ENCODE measurements around the gene MEMO1.
"Not testable (repeated sequence)": the region's sequence is repeated elsewhere in the genome, so short reads cannot be mapped to it uniquely, and the experiment has no call there.

The MEMO1 gene

DNA sequence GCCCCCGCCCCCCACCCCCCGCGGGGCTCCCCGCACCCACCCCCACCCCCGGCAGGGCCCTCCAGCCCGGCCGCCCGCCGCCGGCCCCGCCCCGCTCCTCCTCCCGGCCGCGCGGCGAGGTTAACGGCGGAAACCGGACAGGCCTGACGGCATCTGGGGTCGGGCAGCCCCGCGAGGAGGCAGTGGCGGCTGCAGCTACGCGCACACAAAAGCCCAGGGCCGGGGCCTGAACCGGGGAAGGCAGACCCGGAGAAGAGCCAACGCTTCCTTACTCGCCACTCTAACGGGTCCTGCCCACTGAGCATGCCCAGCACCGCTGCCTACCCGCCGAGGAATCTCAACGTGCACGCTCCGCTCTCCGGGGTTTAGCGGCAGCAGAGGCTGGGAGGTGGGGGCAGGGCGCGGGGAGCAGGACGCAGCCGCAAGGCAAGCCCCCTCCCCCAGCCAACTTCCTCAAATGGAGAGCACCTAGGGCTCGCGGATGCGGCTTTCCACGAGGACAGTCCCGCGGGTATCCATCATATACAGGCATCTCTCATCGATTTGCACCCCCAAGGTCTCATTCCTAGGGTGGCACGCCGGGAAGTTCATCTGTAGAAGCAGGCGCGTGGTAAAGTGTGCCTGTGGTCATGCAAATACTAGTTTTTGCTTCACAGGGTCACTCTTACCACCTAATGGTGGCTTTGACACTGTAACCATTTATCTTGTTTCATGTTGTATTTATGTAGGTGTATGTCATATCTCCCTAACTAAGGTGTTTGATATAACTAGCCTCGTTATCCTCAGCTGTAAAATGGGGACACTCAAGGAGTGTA is at the start of gene MEMO1:
TSS of gene MEMO1 (minus strand) at position 339 of the 815 bp plus-strand sequence. CDS start 761 bp downstream, outside the sequence.
- peak; percentile 90 for DNase-seq (ENCODE audit: extremely low spot score)
- CTCF ChIA-PET = no interaction called here
- TF ChIP-seq LEF1 (IDR thresholded peaks at IDR 0.05; ENCODE audit: borderline replicate concordance) = no peak; the same call in 1 of the 2 replicates
- no peak for TF ChIP-seq ZNF384 (IDR thresholded peaks at IDR 0.05)
- no peak for TF ChIP-seq SP1 (IDR thresholded peaks at IDR 0.05)
- no peak for TF ChIP-seq FOXA1 (IDR thresholded peaks at IDR 0.05)
- no peak; the same call in 1 of the 2 replicates for TF ChIP-seq ELF4 (IDR thresholded peaks at IDR 0.05)
- peak; percentile 75 for TF ChIP-seq FOXM1 (IDR thresholded peaks at IDR 0.05; ENCODE audit: borderline replicate concordance)
- TF ChIP-seq, protein P1, sequence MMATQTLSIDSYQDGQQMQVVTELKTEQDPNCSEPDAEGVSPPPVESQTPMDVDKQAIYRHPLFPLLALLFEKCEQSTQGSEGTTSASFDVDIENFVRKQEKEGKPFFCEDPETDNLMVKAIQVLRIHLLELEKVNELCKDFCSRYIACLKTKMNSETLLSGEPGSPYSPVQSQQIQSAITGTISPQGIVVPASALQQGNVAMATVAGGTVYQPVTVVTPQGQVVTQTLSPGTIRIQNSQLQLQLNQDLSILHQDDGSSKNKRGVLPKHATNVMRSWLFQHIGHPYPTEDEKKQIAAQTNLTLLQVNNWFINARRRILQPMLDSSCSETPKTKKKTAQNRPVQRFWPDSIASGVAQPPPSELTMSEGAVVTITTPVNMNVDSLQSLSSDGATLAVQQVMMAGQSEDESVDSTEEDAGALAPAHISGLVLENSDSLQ (IDR thresholded peaks at IDR 0.05) = 0 out of 2 replicates have a peak, but pooled peaks have one; percentile 21
- no peak for TF ChIP-seq FOXK2 (IDR thresholded peaks at IDR 0.05)
- TF ChIP-seq BHLHE40 (IDR thresholded peaks at IDR 0.05; ENCODE audit: borderline replicate concordance) = no peak
- no peak for TF ChIP-seq HDGF (IDR thresholded peaks at IDR 0.05; ENCODE audit: borderline replicate concordance)
- TF ChIP-seq SUZ12 (IDR thresholded peaks at IDR 0.05) = no peak
- no peak for TF ChIP-seq NFRKB (IDR thresholded peaks at IDR 0.05)
- TF ChIP-seq CTBP1 (IDR thresholded peaks at IDR 0.05; ENCODE audit: borderline replicate concordance) = no peak; the same call in 1 of the 2 replicates
- peak; percentile 62 for TF ChIP-seq L3MBTL2 (conservative IDR thresholded peaks at IDR 0.05)
- TF ChIP-seq ARNT (IDR thresholded peaks at IDR 0.05) = no peak
- TF ChIP-seq TARDBP (IDR thresholded peaks at IDR 0.05) = no peak
- POLR2A ChIA-PET = interaction anchor here (0.7 to 1.6 kb wide), 3 partner anchors 29 to 126 kb away, joined by 4 to 7 read pairs (median 4); partner anchors contain the start of genes DPY30 and SPAST

DNA sequence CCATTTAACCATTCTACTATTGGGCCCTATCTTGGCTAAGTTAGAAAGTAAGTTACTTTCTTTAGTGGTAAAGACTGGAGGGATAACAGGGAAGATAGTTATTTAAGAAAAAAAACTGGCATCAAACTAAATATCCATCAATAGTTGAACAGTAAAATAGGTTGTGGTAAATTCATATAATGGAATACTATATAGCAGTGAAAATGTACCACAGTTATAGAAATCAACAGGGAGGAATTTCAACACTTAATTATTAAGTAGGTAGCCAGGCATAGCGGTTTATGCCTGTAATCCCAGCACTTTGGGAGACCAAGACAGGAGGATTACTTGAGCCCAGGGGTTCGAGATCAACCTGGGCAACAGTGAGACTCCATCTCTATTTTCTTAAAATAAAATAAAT is 49.5 kb upstream of the MEMO1 start:
- TF ChIP-seq, protein P1 (IDR thresholded peaks at IDR 0.05) = no peak
- TF ChIP-seq CTBP1 (IDR thresholded peaks at IDR 0.05; ENCODE audit: borderline replicate concordance) = no peak
- no peak for TF ChIP-seq LEF1 (IDR thresholded peaks at IDR 0.05; ENCODE audit: borderline replicate concordance)
- TF ChIP-seq FOXA1 (IDR thresholded peaks at IDR 0.05) = no peak
- no peak for TF ChIP-seq HDGF (IDR thresholded peaks at IDR 0.05; ENCODE audit: borderline replicate concordance)
- no peak for TF ChIP-seq NFRKB (IDR thresholded peaks at IDR 0.05)
- no peak for TF ChIP-seq FOXK2 (IDR thresholded peaks at IDR 0.05)
- no peak for TF ChIP-seq ELF4 (IDR thresholded peaks at IDR 0.05)
- no peak for TF ChIP-seq L3MBTL2 (conservative IDR thresholded peaks at IDR 0.05)
- TF ChIP-seq TARDBP (IDR thresholded peaks at IDR 0.05) = no peak
- TF ChIP-seq BHLHE40 (IDR thresholded peaks at IDR 0.05; ENCODE audit: borderline replicate concordance) = no peak
- TF ChIP-seq ZNF384 (IDR thresholded peaks at IDR 0.05) = no peak
- no peak for TF ChIP-seq ARNT (IDR thresholded peaks at IDR 0.05)
- TF ChIP-seq SP1 (IDR thresholded peaks at IDR 0.05) = no peak
- ChIA-PET CTCF (no interaction called here), POLR2A (no interaction called here)
- no peak for DNase-seq (ENCODE audit: extremely low spot score)

DNA sequence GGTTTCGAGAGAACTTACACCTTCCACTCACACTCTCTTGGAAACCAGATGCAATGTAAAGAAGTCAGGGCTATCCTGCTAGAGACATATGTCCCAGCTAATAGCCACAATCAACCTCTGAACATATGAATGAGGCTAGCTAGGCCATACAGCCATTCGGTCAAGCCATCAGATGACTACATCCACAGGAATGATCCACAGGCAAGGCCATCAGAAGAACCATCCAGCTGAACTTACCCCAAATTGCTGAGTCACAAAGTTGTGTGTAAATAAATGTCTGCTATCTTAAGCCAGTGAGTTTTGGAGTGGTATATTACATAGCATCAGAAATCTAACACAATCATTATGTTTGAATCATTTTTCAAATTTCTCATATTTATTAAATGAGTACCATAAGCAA is 47.3 kb upstream of the MEMO1 start:
- POLR2A ChIA-PET = interaction anchor here (1.2 to 2.3 kb wide), 2 partner anchors 18 kb away, joined by 5 to 6 read pairs; partner anchors contain the start of gene DPY30
- no peak for DNase-seq (ENCODE audit: extremely low spot score)
- TF ChIP-seq SUZ12 (IDR thresholded peaks at IDR 0.05) (no peak), ELF4 (IDR thresholded peaks at IDR 0.05) (no peak), TARDBP (IDR thresholded peaks at IDR 0.05) (no peak)
- CTCF ChIA-PET = no interaction called here

DNA sequence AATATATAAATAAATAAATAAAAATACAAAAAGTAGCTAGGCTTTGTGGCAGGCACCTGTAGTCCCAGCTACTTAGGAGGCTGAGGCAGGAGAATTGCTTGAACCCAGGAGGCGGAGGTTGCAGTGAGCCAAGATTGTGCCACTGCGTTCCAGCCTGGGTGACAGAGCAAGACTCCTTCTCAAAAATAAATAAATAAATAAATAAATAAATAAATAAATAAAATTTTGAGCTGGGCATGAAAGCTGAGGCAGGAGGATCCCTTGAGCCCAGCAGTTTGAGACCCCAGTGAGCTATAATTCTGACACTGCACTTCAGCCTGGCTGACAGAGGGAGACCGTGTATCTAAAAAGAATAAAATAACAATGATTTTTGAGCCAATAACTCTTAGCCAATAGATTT is 43.8 kb upstream of the MEMO1 start:
- POLR2A ChIA-PET = interaction anchor here (0.9 to 2.6 kb wide), 3 partner anchors 8 to 111 kb away, joined by 3 to 17 read pairs (median 10); partner anchors contain the start of genes DPY30, SLC30A6 and SPAST
- CTCF ChIA-PET = interaction anchor here (0.7 to 0.9 kb wide), 2 partner anchors 169 to 218 kb away, joined by 3 read pairs; no protein-coding TSS in a partner anchor
- not testable (repeated sequence) for DNase-seq (ENCODE audit: extremely low spot score)

DNA sequence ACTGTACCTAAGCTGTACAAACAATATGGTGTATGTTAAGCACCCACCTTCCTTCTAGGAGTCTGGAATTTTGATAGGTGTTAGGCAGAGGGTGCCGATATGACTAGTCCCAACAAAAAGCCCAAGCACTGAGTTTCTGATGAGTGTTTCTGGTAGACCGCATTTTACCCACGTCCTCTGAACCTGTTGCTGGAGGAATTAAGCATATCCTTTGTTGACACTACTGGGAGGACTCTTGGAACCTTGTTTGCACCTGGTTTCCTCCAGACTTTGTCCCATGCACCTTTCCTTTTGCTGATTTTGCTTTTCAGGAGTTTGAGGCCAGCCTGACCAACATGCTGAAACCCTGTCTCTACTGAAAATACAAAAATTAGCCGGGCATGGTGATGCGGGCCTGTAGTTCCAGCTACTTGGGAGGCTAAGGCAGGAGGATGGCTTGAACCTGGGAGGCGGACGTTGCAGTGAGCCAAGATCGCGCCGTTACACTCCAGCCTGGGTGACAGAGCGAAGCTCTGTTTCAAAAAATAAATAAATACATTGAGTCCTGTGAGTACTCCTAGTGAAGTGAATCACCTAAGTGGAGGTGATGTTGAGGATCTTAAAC is 41.1 kb upstream of the MEMO1 start:
- POLR2A ChIA-PET = interaction anchor here (1.2 kb wide), 1 partner anchor 11 kb away, joined by 5 read pairs; no protein-coding TSS in a partner anchor
- DNase-seq (ENCODE audit: extremely low spot score) = no peak
- CTCF ChIA-PET = interaction anchor here (1.1 kb wide), 1 partner anchor 10 kb away, joined by 3 read pairs; no protein-coding TSS in a partner anchor
- TF ChIP-seq L3MBTL2 (conservative IDR thresholded peaks at IDR 0.05) = no peak

DNA sequence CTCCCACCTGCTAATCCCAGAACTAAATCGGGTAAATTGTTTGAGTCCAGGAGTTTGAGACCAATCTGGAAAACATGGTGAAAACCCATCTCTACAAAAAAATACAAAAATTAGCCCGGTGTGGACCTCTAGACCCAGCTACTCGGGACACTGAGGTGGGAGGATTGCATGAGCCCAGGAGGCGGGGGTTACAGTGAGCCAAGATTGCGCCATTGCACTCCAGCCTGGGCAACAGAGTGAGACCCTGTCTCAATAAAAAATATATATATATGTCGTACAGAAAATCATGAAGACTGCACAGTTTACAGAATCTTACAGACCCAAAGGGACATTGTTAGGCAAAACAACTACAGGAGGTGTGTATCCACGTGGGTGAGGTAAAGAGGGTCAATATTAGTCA is 32.8 kb upstream of the MEMO1 start:
- TF ChIP-seq BHLHE40 (IDR thresholded peaks at IDR 0.05; ENCODE audit: borderline replicate concordance) (no peak), HDGF (IDR thresholded peaks at IDR 0.05; ENCODE audit: borderline replicate concordance) (no peak)
- no peak for DNase-seq (ENCODE audit: extremely low spot score)
- POLR2A ChIA-PET = no interaction called here
- CTCF ChIA-PET = no interaction called here
